Skeletal muscle satellite cell (primary cell): ENCODE data around the gene SEPTIN1.

Experiments used
- H3K27me3 ChIP-seq: 2 replicates; pipeline ENCODE4 v1.7.0; 2013; ENCODE audit warnings: low read length; ENCODE audit not compliant: control insufficient read depth, insufficient read depth
- H3K36me3 ChIP-seq: 2 replicates; pipeline ENCODE4 v1.7.0; 2013; ENCODE audit warnings: mild to moderate bottlenecking, control low read depth, low read length; ENCODE audit not compliant: insufficient read depth
- H3K4me1 ChIP-seq: 2 replicates; pipeline ENCODE4 v1.7.0; 2013; ENCODE audit warnings: low read length; ENCODE audit not compliant: control insufficient read depth, insufficient read depth
- H3K4me2 ChIP-seq: 2 replicates; pipeline ENCODE4 v1.7.0; 2013; ENCODE audit warnings: mild to moderate bottlenecking, low read length
- H3K4me3 ChIP-seq: 2 replicates; pipeline ENCODE4 v1.7.0; 2013; ENCODE audit warnings: low read length
- H3K9ac ChIP-seq: 2 replicates; pipeline ENCODE4 v1.7.0; 2013; ENCODE audit warnings: mild to moderate bottlenecking, low read depth, low read length, moderate library complexity
- H3K9me3 ChIP-seq: replicated peaks from 2 replicates; pipeline ENCODE4 v1.7.0; 2013; ENCODE audit warnings: mild to moderate bottlenecking, control low read depth, low read length

The SEPTIN1 gene

DNA sequence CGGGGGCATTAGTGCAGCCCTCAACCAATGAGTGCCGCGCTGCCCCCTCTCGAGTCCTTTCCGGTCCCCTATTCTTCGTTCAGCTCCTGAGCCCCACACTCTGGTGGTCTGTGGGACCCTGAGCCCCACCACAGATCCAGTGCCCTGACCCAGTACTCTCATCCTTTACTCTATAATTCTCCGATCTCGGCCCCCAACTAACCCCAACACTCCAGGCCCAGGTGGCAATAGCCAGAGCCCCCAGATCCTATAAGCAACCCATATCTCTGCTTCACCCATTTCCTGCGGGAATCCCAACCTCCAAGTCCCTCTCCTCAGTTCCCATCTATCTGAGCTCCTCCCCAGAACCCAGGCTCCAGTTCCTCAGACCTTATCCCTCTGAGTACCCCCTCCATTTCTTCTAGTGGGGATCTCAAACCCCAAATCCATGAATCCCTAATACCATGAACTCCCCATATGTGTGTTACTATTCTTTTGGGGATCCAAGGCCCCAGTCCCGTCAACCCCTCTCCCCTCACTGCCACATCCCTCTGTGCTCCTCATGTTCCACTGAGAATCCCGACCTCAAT lies 11.0 kb downstream of the SEPTIN1 start:
- Histone ChIP-seq H3K9ac (peak overlapping the region; percentile 69), H3K4me2 (peak overlapping the region; percentile 93), H3K4me1 (peaks cover 29% of the 10 kb centered on the region), H3K9me3 (no peaks in the 10 kb centered on the region), H3K4me3 (peak overlapping the region; percentile 71), H3K36me3 (peaks cover 6% of the 10 kb centered on the region), H3K27me3 (no peaks in the 10 kb centered on the region)

DNA sequence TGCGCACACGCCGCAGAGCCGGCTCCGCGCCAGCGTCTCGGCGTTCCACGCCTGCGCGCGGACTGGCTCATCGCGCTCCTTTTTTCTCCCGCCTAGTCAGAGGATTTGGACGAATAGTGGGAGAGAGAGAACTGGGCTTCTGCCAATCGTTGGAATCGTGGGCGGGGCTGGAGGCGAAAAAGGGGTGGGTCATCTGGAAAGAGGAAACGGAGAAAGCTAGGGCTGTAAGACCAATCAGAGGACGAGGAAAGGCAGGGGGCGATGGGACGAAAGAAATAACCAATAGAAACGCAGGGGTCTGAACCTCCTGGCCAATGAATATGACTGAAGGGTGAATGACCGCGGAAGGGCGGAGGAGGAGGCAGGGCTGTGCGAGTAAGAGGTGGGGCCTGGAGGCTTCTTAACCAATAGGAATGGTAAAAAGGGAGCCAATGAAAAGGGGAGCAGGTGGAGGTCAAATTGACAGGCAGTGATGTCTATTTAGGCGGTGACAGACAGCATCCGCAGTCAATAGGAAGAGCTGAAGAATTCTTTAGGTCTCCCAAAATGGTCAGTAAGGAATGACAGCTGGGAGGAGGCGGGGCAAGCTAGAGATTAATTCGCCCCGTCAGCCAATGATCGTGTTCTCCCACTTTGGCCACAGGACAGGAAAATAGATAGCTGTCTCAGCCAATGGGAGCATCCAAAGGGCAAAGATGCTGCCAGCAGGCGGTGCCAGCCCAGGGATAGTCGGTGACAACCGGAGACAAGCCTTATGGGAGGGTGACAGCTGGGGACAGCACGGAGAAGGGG lies 11.7 kb downstream of the SEPTIN1 start, which contains the start of gene TBC1D10B:
Gene TBC1D10B, minus strand, starts transcription at position 39 of the 792 bp plus-strand sequence. CDS start 311 bp downstream, outside the sequence.
- Histone ChIP-seq H3K9ac (peak within 1 kb of the TSS; percentile 71), H3K9me3 (no peaks in the 10 kb centered on the region), H3K36me3 (peaks cover 7% of the 10 kb centered on the region), H3K4me1 (peaks cover 29% of the 10 kb centered on the region), H3K27me3 (no peaks in the 10 kb centered on the region), H3K4me2 (peak within 1 kb of the TSS; percentile 93), H3K4me3 (peak within 1 kb of the TSS; percentile 71)

DNA sequence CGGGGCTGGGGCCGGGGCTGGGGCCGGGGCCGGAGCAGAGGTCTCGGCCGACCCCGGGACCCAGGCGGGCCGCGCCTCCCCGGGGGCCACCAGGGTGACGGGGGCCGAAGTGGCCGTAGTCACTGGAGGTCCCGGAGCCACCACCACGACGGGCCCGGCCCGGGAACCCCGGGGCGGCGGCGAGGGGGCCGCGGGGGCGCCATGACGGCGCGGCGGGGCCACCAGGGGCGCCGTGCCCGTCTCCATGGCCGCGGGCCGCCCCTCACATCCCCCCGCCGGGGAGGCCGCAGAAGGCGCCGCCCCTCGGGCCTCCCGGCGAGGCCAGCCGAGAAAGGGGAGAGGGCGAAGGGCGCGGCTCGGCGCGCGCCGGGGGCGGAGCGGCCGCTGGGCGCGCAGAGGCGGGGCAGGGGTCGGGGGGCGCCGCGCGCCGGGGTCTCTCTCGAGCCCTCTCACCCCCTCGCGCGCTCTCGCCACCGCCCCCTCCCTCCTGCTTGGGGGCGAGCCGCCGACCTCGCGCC lies 12.4 kb downstream of the SEPTIN1 start:
- Histone ChIP-seq H3K9ac (peak overlapping the region; percentile 71), H3K4me1 (peaks cover 29% of the 10 kb centered on the region)

DNA sequence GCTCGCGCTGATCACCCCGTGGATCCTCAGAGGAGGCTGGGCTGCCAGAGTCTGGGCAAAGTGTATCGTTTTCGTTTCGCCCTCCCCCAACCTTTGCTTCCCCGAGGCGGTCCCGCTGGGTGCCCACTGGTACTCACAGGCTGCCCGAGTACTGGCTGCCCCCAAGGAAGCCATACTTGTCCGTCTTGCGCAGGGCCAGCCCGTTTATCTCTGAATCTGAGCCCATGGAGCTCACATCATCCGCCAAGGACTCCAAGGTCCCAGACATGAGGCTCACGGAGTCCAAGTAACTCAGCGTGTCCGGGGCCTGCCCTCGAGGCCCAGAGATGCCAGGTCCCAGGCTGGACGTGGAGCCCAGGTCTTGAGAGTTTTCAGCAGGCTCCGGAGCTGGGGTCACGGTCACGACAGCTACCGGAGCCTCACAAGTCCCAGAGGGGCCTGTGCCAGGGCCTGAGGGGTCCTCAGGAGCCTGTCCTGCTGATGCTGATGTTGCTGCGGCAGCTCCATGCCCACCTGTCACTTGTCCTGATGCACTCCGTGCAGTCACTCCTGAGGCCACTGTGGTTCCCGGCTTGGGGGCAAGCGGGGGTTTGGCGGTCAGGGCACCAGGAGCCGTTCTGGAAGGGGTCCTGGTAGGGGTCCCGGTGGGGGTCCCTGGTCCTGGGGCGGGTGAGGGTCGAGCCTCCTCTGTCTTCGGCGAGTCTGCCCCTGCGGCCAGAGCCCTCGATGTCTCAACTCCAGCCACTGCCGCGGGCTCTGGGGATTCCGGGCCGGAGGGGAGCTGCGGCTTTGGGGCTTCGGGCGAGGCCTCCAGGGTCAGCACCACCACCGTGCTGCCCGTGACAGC lies 13.0 kb downstream of the SEPTIN1 start:
- Histone ChIP-seq H3K4me2 (peak overlapping the region; percentile 86), H3K36me3 (peaks cover 16% of the 10 kb centered on the region), H3K4me3 (peak overlapping the region; percentile 71), H3K9ac (peak overlapping the region; percentile 71), H3K9me3 (no peaks in the 10 kb centered on the region), H3K27me3 (no peaks in the 10 kb centered on the region), H3K4me1 (peaks cover 29% of the 10 kb centered on the region)

More for the DNA sequence above, 12.4 kb downstream of the SEPTIN1 start:
- peak overlapping the region; percentile 71 for H3K4me3 ChIP-seq
- H3K4me2 ChIP-seq: peak overlapping the region; percentile 86
- no peaks in the 10 kb centered on the region for H3K9me3 ChIP-seq
- no peaks in the 10 kb centered on the region for H3K27me3 ChIP-seq
- H3K36me3 ChIP-seq: peaks cover 14% of the 10 kb centered on the region

DNA sequence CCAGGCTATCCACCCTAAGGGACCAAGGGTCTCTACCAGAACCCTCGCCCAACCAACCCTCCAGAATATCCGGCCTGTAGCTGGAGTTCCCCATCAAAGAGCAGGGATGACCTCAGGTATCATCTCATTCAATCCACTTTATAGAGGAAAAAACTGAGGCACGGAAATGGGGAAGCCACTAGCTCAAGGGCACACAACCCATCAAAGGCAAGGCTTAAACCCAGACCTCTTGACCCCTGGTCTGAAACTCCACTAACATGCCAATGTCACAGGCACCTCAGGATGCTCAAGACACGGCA lies 13.6 kb downstream of the SEPTIN1 start:
- Histone ChIP-seq H3K9me3 (no peaks in the 10 kb centered on the region), H3K36me3 (peaks cover 16% of the 10 kb centered on the region), H3K4me1 (peaks cover 29% of the 10 kb centered on the region), H3K4me2 (peak overlapping the region; percentile 86), H3K4me3 (peak overlapping the region; percentile 71), H3K9ac (peak overlapping the region; percentile 71), H3K27me3 (no peaks in the 10 kb centered on the region)

DNA sequence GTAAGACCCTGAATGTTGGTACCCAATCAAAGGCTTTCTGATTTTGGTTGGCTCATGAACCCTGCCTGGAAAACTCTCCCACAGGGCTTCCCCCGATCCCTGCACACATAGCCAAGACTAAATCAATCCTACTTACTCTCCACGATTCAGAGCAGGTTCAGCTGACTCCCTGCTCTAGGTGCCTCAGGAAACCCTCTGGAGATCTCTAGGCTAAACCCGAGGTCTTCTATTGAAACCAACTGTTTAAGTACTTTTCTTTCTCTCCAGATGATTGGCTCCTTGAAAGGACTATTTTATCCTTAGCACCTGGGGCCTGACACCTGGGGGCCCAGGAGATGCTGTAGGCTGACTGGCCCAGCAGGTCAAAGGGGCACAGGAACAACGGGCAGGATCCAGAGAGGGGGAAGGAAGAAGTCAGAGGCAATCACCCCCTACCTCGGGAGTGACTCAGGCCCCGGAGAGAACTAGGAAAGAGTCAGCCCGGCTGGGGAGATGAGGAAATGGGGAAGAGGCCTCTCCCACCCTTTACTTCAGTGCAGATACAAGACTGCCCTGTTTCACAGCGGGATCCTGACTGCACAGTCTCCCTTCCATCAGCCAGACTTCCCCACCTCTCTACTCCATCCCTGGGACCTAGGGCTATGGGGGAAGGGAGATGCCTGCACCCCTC lies 14.1 kb downstream of the SEPTIN1 start:
- Histone ChIP-seq H3K9me3 (no peaks in the 10 kb centered on the region), H3K27me3 (no peaks in the 10 kb centered on the region), H3K9ac (peak overlapping the region; percentile 71), H3K4me1 (peaks cover 29% of the 10 kb centered on the region), H3K36me3 (peaks cover 16% of the 10 kb centered on the region), H3K4me3 (peak overlapping the region; percentile 71), H3K4me2 (peak overlapping the region; percentile 86)

DNA sequence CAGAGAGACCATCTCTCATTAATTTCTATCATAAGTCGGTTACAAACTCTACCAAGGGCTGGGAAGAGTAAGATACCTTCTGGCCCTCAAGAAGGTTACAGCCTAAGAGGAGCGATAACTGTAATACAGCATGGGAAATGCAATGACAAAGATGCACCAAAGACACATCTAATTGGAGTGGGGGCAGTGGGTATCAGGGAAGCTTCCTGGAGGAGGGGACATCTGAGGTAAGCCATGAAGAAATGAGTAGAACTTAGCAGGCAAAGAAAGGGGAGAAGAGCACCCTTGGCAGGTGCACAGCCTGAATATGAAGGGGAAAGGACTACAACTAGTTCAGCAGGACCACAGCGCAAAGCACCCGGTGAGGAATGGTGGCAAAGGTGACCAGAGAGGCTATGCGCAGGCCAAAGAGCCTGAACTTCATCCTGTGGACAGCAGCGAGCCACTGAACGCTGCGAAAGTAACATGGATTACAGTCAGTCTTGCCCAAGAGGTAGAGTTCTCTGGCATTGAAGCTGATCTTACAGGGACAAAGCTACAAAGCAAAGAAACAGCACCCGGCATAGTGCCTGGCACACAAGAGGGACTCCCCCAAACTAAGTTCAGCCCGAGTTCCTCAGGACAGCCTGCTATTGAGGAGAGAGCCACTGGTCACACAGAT lies 14.9 kb downstream of the SEPTIN1 start:
- peaks cover 18% of the 10 kb centered on the region for H3K36me3 ChIP-seq
- peak overlapping the region; percentile 86 for H3K4me2 ChIP-seq
- no peaks in the 10 kb centered on the region for H3K27me3 ChIP-seq
- H3K4me1 ChIP-seq: peaks cover 29% of the 10 kb centered on the region
- H3K9me3 ChIP-seq: no peaks in the 10 kb centered on the region
- H3K9ac ChIP-seq: peak overlapping the region; percentile 71
- H3K4me3 ChIP-seq: peak overlapping the region; percentile 71

DNA sequence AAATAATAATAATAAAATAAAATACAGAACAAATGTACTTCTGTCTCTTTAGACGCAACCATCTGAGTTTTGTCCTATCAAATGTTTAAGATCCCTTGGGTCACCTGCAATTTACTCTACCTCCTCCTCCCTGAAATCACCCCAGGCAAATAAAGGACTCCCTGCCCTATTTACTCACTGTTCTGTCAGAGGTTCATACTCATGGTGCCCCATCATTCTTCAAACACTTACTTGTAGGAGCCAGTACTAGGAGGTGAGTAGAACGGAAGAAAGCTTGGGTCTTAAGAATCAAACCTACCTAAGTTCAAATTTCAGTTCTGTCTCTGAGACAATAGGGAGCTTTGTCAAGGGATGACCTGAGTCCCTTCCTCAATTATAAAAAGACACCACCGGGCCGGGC lies 15.8 kb downstream of the SEPTIN1 start:
- Histone ChIP-seq H3K9me3 (no peaks in the 10 kb centered on the region), H3K9ac (no peak overlapping the region), H3K36me3 (peaks cover 21% of the 10 kb centered on the region), H3K4me3 (peak overlapping the region; percentile 13), H3K4me1 (peaks cover 24% of the 10 kb centered on the region), H3K27me3 (no peaks in the 10 kb centered on the region), H3K4me2 (peak overlapping the region; percentile 86)

DNA sequence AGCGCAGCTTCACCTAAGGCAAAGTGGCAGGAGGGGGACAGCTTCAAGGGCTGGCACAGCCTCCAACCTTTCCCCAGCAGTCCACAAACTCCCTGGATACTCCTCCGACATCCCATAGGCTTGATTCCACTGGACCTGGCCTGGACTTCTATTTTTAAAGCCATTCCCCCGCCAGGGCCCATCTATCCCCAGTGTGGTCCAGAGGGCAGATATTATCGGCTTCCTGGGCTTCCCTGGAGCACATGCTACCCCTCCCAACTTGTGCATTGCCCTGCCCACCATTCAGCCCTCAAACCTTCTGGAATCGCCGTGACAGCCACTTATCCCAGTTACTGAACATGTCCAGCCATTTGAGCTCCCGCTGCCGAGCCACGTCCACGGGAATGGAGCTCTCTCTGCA lies 17.2 kb downstream of the SEPTIN1 start:
- Histone ChIP-seq H3K27me3 (no peaks in the 10 kb centered on the region), H3K36me3 (peaks cover 30% of the 10 kb centered on the region), H3K4me2 (no peak overlapping the region), H3K9me3 (no peaks in the 10 kb centered on the region), H3K9ac (no peak overlapping the region), H3K4me1 (peaks cover 19% of the 10 kb centered on the region), H3K4me3 (no peak overlapping the region)

DNA sequence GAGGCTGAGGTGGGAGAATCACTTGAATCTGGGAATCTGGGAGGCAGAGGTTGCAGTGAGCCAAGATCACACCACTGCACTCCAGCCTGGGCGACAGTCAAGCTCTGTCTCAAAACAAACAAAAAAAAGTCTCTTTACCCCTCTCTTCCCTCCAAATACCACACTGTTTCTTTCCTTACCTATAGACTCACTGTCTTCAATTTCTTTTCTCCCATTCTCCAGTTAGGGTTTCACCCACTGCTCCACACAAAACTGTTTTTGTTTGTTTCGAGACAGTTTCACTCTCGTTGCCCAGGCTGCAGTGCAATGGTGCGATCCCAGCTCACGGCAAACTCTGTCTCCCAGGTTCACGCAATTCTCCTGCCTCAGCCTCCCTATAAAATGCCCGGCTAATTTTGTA lies 21.2 kb downstream of the SEPTIN1 start:
- Histone ChIP-seq H3K9me3 (no peaks in the 10 kb centered on the region), H3K36me3 (peaks cover 44% of the 10 kb centered on the region), H3K4me3 (no peak overlapping the region), H3K4me1 (peaks cover 14% of the 10 kb centered on the region), H3K4me2 (no peak overlapping the region), H3K27me3 (no peaks in the 10 kb centered on the region), H3K9ac (no peak overlapping the region)
